T-cell (primary cell): ENCODE measurements around the gene TENM3. TPM values are rescaled to one million over a fixed set of nuclear protein-coding genes. Genes with fewer than 3 reads are reported as not detected.
"Not testable (repeated sequence)": the region's sequence is repeated elsewhere in the genome, so short reads cannot be mapped to it uniquely, and the experiment has no call there.

ENCODE experiments used
- ATAC-seq, 4 experiments: fragments of 200-7000 bp in 3 of 4; fragments of 150-1000 bp in 1 of 4; cut with Tn5 transposase; replicated peaks in 1 of 4; 1 replicate in 3 of 4; 2 replicates in 1 of 4; pipeline ENCODE4 v1.10.0; 2021; ENCODE audit warnings: moderate library complexity in 3 of 4, mild to moderate bottlenecking in 2 of 4, moderate number of reproducible peaks in 1 of 4
- CTCF ChIA-PET, 2 donors: fragments of 300-600 bp; sonication (Branson Sonifier 250); formaldehyde crosslinking; loops; one replicate each; lab custom pipeline; 2022; ENCODE audit warnings: antibody characterized with exemption in 2 of 2; lab: Charles Lee
- POLR2A ChIA-PET, 2 donors: fragments of 300-600 bp; sonication (Branson Sonifier 250); formaldehyde crosslinking; loops; one replicate each; lab custom pipeline; 2022; ENCODE audit warnings: antibody characterized with exemption in 2 of 2; lab: Charles Lee
- DNase-seq, 35 experiments: peaks; one replicate each; pipeline versions ENCODE4 v3.0.0 to v3.0.0-alpha.2; 2013 to 2023
- H3K27ac ChIP-seq: one replicate; pipeline ENCODE4 v1.5.1; 2013; ENCODE audit warnings: low read length
- H3K27me3 ChIP-seq, 2 experiments: replicated peaks in 1 of 2; 1 replicate in 1 of 2; 2 replicates in 1 of 2; pipeline versions ENCODE4 v1.6.1 to v1.7.0; 2013; ENCODE audit warnings: low read length in 1 of 2, mixed read lengths in 1 of 2; ENCODE audit not compliant: control insufficient read depth in 2 of 2, insufficient read depth in 2 of 2; ENCODE audit errors: extremely low read depth in 1 of 2
- H3K36me3 ChIP-seq, 2 donors: 1 replicate in 1 of 2; 2 replicates in 1 of 2; pipeline versions ENCODE4 v1.6.1 to v1.7.0; 2013; ENCODE audit warnings: low read length in 1 of 2; ENCODE audit not compliant: control insufficient read depth in 2 of 2, insufficient read depth in 1 of 2; ENCODE audit errors: extremely low read depth in 1 of 2
- H3K4me1 ChIP-seq, 2 experiments: 1 replicate in 1 of 2; 2 replicates in 1 of 2; pipeline versions ENCODE4 v1.6.1 to v1.7.0; 2013; ENCODE audit warnings: low read length in 2 of 2, mixed read lengths in 1 of 2; ENCODE audit not compliant: insufficient read depth in 2 of 2, control insufficient read depth in 1 of 2; ENCODE audit errors: extremely low read depth in 1 of 2
- H3K4me3 ChIP-seq, 2 donors: 1 replicate in 1 of 2; 2 replicates in 1 of 2; pipeline versions ENCODE4 v1.5.1 to v1.7.0; 2013; ENCODE audit warnings: mild to moderate bottlenecking in 2 of 2, low read length in 1 of 2, moderate library complexity in 1 of 2; ENCODE audit not compliant: control insufficient read depth in 1 of 2; ENCODE audit errors: extremely low read depth in 1 of 2
- H3K9me3 ChIP-seq: 2 replicates; pipeline ENCODE4 v1.7.0; 2013
- H3K27ac Mint-ChIP-seq, 2 donors: one replicate each; pipeline ENCODE4 v1.8.0; 2020 to 2021; ENCODE audit warnings: mild to moderate bottlenecking in 2 of 2, mixed read lengths in 2 of 2
- H3K27me3 Mint-ChIP-seq, 2 donors: one replicate each; pipeline ENCODE4 v1.8.0; 2021 to 2022; ENCODE audit warnings: mixed read lengths in 2 of 2
- H3K36me3 Mint-ChIP-seq: one replicate; pipeline ENCODE4 v1.8.0; 2021; ENCODE audit warnings: mixed read lengths
- H3K4me1 Mint-ChIP-seq, 3 donors: one replicate each; pipeline ENCODE4 v1.8.0; 2020 to 2022; ENCODE audit warnings: mixed read lengths in 3 of 3, mild to moderate bottlenecking in 1 of 3
- H3K4me3 Mint-ChIP-seq, 3 donors: one replicate each; pipeline ENCODE4 v1.8.0; 2020 to 2022; ENCODE audit warnings: mild to moderate bottlenecking in 3 of 3, mixed read lengths in 3 of 3, moderate library complexity in 3 of 3
- H3K9me3 Mint-ChIP-seq, 3 donors: one replicate each; pipeline ENCODE4 v1.8.0; 2020 to 2022; ENCODE audit warnings: mixed read lengths in 3 of 3
- WGBS: methylation state at CpG from one replicate; pipeline ENCODE4 v1.1.5; 2013; ENCODE audit warnings: missing lambda C conversion rate; ENCODE audit not compliant: insufficient coverage; 5-methylcytosine and 5-hydroxymethylcytosine counted together
- total RNA-seq, 35 experiments: library from RNA in 6 of 35; stranded (reverse) in 6 of 35; fragments of 120-200 nt in 1 of 35; gene quantifications; one replicate each; pipeline versions ENCODE4 v1.2.1 to v1.2.4 and lab custom pipeline; 2013 to 2026

The TENM3 gene
- total RNA-seq (under 1 TPM in 3 of 5 donors, not detected in 2; 0.03 to 0.44 (median 0.16) TPM), total RNA-seq (lab: John Stamatoyannopoulos, UW) (0 to 0.24 (median 0) reads per million in 29 experiments)
- total RNA-seq (2013): 0.04 TPM

DNA sequence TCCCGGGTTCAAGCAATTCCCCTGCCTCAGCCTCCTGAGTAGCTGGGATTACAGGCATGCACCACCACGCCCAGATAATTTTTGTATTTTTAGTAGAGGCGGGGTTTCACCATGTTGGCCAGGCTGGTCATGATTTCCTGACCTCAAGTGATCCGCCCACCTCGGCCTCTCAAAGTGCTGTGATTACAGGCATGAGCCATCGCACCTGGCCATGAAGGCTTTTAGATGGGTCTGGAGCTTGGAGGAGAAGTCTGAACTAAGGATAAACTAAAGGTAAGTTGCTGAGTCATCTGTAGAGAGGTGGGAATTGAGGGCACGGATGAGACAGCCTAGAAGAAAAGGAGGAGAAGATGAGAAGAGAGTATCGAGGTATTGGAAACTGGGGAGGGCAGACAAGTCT lies at the start of gene TENM3:
TENM3 (plus strand) TSS at position 199 of the 400 bp plus-strand sequence. CDS start 80,619 bp downstream, outside the sequence.
- H3K4me1 ChIP-seq, H3K36me3 ChIP-seq, H3K36me3 Mint-ChIP-seq, H3K4me3 Mint-ChIP-seq, H3K27me3 ChIP-seq, POLR2A ChIA-PET, H3K4me3 ChIP-seq, H3K9me3 ChIP-seq, H3K27ac Mint-ChIP-seq, DNase-seq, H3K27ac ChIP-seq, CTCF ChIA-PET, H3K27me3 Mint-ChIP-seq, ATAC-seq, H3K4me1 Mint-ChIP-seq: not testable (repeated sequence)
- peaks cover 0 to 15% (median 4%) of the 10 kb centered on the region in 3 donors for H3K9me3 Mint-ChIP-seq
- 80% methylated on average over 4 of the region's 8 CpGs for WGBS

- no peaks in the 10 kb centered on the region for H3K27me3 ChIP-seq
- no peak overlapping the region for H3K27ac ChIP-seq
- ATAC-seq: no peak
- Mint-ChIP-seq H3K4me1 (no peaks in the 10 kb centered on the region), H3K9me3 (peaks cover 0 to 7% (median 0%) of the 10 kb centered on the region in 3 donors), H3K36me3 (no peaks in the 10 kb centered on the region), H3K27me3 (no peaks in the 10 kb centered on the region), H3K4me3 (no peak overlapping the region), H3K27ac (no peak overlapping the region)
- DNase-seq: no peak
- WGBS: 66% methylated on average over 4 of the region's 15 CpGs
- no peaks in the 10 kb centered on the region for H3K4me1 ChIP-seq
- H3K9me3 ChIP-seq: no peaks in the 10 kb centered on the region
- ChIA-PET CTCF (no interaction called here), POLR2A (no interaction called here)
- H3K36me3 ChIP-seq: no peaks in the 10 kb centered on the region
- no peak overlapping the region for H3K4me3 ChIP-seq
Measured at GRCh38 chr4:182194091-182194824, 48.9 kb upstream of the TENM3 start.

- 93% methylated on average over 8 of the region's 9 CpGs for WGBS
- no peaks in the 10 kb centered on the region for H3K27me3 ChIP-seq
- ATAC-seq: no peak
- DNase-seq: no peak
- H3K27ac ChIP-seq: no peak overlapping the region
- ChIA-PET POLR2A (no interaction called here), CTCF (no interaction called here)
- H3K4me1 Mint-ChIP-seq: no peaks in the 10 kb centered on the region
- H3K4me3 ChIP-seq: no peak overlapping the region
- H3K36me3 ChIP-seq: no peaks in the 10 kb centered on the region
- peaks cover 0 to 10% (median 0%) of the 10 kb centered on the region in 3 donors for H3K9me3 Mint-ChIP-seq
- no peaks in the 10 kb centered on the region for H3K36me3 Mint-ChIP-seq
- H3K4me3 Mint-ChIP-seq: no peak overlapping the region
- H3K9me3 ChIP-seq: no peaks in the 10 kb centered on the region
- no peaks in the 10 kb centered on the region for H3K4me1 ChIP-seq
- peaks cover 0 to 4% of the 10 kb centered on the region in 2 donors for H3K27me3 Mint-ChIP-seq
- no peak overlapping the region for H3K27ac Mint-ChIP-seq
Measured at GRCh38 chr4:182197611-182198010, 45.6 kb upstream of the TENM3 start.

DNA sequence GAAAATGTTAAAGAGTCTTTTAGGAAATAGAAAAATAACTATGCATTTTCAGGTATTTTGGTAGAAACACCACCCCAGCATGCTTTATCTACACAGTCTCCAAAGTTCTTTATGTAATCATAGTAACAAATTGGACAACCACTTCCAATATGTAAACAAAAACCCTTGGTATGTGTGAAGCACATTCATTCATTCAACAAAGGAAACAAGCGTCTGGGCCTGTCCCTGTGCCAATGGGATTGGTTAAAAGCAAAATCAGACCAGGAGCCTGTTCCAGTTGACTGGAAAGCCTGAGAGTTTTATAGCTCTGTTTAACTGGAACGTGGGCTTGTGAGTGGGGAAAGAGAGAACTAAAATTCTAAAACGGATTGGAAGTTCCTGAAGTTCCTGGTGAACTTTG lies 41.3 kb upstream of the TENM3 start:
- H3K4me1 Mint-ChIP-seq: no peaks in the 10 kb centered on the region
- H3K27me3 Mint-ChIP-seq: peaks cover 0 to 4% of the 10 kb centered on the region in 2 donors
- H3K27ac Mint-ChIP-seq: no peak overlapping the region
- ChIA-PET POLR2A (no interaction called here), CTCF (no interaction called here)
- H3K9me3 Mint-ChIP-seq: peaks cover 0 to 21% (median 0%) of the 10 kb centered on the region in 3 donors
- no peak for ATAC-seq
- no peaks in the 10 kb centered on the region for H3K36me3 ChIP-seq
- H3K4me3 ChIP-seq: no peak overlapping the region
- H3K27ac ChIP-seq: no peak overlapping the region
- H3K4me3 Mint-ChIP-seq: no peak overlapping the region
- peaks cover 0 to 5% of the 10 kb centered on the region in 2 experiments for H3K27me3 ChIP-seq
- no peak for DNase-seq
- WGBS: no CpG with 5 or more reads among the region's 3 CpGs
- H3K4me1 ChIP-seq: no peaks in the 10 kb centered on the region
- H3K36me3 Mint-ChIP-seq: no peaks in the 10 kb centered on the region
- H3K9me3 ChIP-seq: no peaks in the 10 kb centered on the region

GRCh38 chr4:182202650-182203049 lies 40.6 kb upstream of the TENM3 start:
- no peaks in the 10 kb centered on the region for H3K36me3 Mint-ChIP-seq
- 77% methylated on average over 3 of the region's 8 CpGs for whole genome bisulfite sequencing
- H3K9me3 Mint-ChIP-seq: peaks cover 0 to 21% (median 0%) of the 10 kb centered on the region in 3 donors
- no peak overlapping the region for H3K27ac Mint-ChIP-seq
- H3K4me1 Mint-ChIP-seq: no peaks in the 10 kb centered on the region
- no peak for ATAC-seq
- no peak for DNase-seq
- no peak overlapping the region for H3K4me3 ChIP-seq
- peaks cover 0 to 4% of the 10 kb centered on the region in 2 donors for H3K27me3 Mint-ChIP-seq
- H3K27ac ChIP-seq: no peak overlapping the region
- no peaks in the 10 kb centered on the region for H3K36me3 ChIP-seq
- peaks cover 0 to 5% of the 10 kb centered on the region in 2 experiments for H3K27me3 ChIP-seq
- H3K4me3 Mint-ChIP-seq: no peak overlapping the region
- ChIA-PET POLR2A (interaction anchor here in 1 of 2 donors (0.7 kb wide), 1 partner anchor 99 kb away, joined by 16 read pairs; no protein-coding TSS in a partner anchor), CTCF (no interaction called here)
- H3K4me1 ChIP-seq: no peaks in the 10 kb centered on the region
- no peaks in the 10 kb centered on the region for H3K9me3 ChIP-seq

DNA sequence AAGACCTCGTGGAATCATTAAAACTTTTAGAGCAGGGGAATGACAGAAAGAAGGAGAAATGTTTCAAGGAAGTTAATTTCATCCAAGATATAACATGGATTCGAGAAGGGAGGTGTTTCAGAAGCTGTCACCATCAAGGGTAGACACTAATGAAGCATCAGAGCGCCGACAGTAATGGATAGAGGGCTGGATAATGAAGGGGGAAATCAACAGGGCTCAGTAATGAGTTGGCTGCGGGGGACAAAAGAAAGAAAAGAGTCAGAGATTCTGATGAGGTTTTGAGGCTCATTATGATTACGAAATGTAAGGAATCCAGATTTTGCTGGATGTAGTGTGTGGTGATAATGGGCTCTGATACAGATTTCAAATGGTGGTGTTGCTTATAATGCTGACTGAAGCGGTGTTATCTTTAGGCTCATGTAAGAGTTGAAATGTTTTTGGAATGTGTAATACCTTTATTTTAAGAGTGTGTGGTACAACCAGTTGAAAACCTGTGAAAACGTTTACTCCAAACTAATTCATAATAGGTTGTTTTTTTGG lies 39.3 kb upstream of the TENM3 start:
- H3K9me3 ChIP-seq: no peaks in the 10 kb centered on the region
- H3K27me3 ChIP-seq: peaks cover 0 to 5% of the 10 kb centered on the region in 2 experiments
- no peaks in the 10 kb centered on the region for H3K36me3 Mint-ChIP-seq
- ATAC-seq: no peak
- ChIA-PET POLR2A (no interaction called here), CTCF (no interaction called here)
- no peak overlapping the region for H3K27ac Mint-ChIP-seq
- 84% methylated on average over 5 of the region's 8 CpGs for WGBS
- H3K4me3 Mint-ChIP-seq: no peak overlapping the region
- peaks cover 0 to 14% (median 0%) of the 10 kb centered on the region in 3 donors for H3K9me3 Mint-ChIP-seq
- no peaks in the 10 kb centered on the region for H3K4me1 ChIP-seq
- no peaks in the 10 kb centered on the region for H3K4me1 Mint-ChIP-seq
- peaks cover 0 to 4% of the 10 kb centered on the region in 2 donors for H3K27me3 Mint-ChIP-seq
- H3K27ac ChIP-seq: no peak overlapping the region
- DNase-seq: no peak
- no peaks in the 10 kb centered on the region for H3K36me3 ChIP-seq
- H3K4me3 ChIP-seq: no peak overlapping the region
